ENCODE data around the gene ANXA3.

Gene ANXA3

DNA sequence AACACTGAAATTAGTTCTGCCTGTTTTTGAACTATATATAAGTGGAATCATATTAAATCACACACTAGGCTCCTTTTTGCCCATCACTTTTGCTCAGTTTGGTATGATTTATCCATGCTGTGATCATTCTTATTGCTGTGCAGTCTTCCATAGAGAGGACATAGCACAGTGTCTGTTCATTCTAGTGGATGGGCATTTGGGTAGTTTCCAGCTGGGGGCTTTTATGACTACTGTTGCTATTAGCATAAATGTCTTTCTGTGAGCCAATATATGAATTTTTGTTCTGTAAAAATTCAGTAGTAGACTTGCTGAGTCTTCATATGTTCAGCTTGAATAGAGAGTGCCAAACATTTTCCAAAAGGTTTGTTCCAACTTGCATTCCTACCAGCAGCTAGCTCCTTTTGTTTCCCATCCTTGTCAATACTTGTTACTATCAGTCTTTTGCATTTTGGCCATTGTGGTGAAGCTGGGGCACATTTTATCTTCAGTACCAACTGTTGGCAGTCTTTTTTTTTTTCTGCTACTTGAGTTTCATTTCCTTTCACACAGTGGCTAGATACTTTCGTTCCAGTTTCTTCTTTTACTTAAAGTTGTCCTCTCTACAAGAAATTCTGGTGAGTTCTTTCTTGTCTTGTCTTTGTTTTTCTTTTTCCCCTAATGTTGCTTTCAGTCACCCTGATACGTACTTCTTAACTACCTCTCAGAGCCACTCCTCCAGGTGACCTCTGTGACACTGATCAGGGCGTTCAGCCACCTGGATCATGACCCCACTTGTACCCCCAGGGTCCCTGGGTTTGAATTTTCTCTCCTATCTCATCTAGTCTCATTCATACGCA, 87.0 kb downstream of the ANXA3 start:
- H3K27me3 ChIP-seq (ENCODE audit: control insufficient read depth, insufficient read depth, low read length) = no peaks in the 10 kb centered on the region
- no peak overlapping the region for H3K4me3 ChIP-seq (ENCODE audit: low read length)
- no peaks in the 10 kb centered on the region for H3K36me3 ChIP-seq (ENCODE audit: control insufficient read depth, low read depth, low read length)
- no peak overlapping the region for H3K9ac ChIP-seq (ENCODE audit: low read length)
- no peaks in the 10 kb centered on the region for H3K9me3 ChIP-seq (ENCODE audit: control insufficient read depth, low read depth, low read length)
- H3K4me1 ChIP-seq (ENCODE audit: control insufficient read depth, low read depth, low read length) = no peaks in the 10 kb centered on the region
- H3K27ac ChIP-seq (ENCODE audit: low read length) = no peak overlapping the region

- no peak overlapping the region for H3K9ac ChIP-seq (ENCODE audit: low read length)
- no peaks in the 10 kb centered on the region for H3K36me3 ChIP-seq (ENCODE audit: control insufficient read depth, low read depth, low read length)
These were observed 89.1 kb downstream of the ANXA3 start for GRCh38 chr4:78640714-78641113.

DNA sequence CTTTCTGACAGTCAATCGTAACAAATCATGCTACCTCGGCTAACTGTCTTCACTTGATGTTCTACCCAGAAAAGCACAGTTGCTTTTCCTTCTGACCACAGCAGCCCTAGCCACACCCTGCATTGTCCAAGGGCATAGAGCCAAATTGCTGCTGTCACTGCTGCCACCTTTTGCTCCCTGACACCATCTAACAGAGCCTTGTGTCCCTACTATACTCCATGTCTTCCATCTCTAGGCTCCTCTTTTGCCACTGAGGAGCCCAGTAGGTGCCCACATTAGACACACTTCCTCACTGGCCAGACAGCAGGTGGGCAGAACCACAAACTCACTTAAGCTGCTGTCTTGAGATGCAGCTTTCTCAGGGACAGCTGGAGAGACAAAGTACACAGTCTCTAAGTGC, 91.4 kb downstream of the ANXA3 start:
- H3K4me1 ChIP-seq (ENCODE audit: control insufficient read depth, low read depth, low read length) = no peaks in the 10 kb centered on the region

More at GRCh38 chr4:78640714-78641113, 89.1 kb downstream of the ANXA3 start:
- Histone ChIP-seq H3K9me3 (ENCODE audit: control insufficient read depth, low read depth, low read length) (no peaks in the 10 kb centered on the region), H3K4me3 (ENCODE audit: low read length) (no peak overlapping the region), H3K27me3 (ENCODE audit: control insufficient read depth, insufficient read depth, low read length) (no peaks in the 10 kb centered on the region), H3K27ac (ENCODE audit: low read length) (no peak overlapping the region), H3K4me1 (ENCODE audit: control insufficient read depth, low read depth, low read length) (no peaks in the 10 kb centered on the region)

DNA sequence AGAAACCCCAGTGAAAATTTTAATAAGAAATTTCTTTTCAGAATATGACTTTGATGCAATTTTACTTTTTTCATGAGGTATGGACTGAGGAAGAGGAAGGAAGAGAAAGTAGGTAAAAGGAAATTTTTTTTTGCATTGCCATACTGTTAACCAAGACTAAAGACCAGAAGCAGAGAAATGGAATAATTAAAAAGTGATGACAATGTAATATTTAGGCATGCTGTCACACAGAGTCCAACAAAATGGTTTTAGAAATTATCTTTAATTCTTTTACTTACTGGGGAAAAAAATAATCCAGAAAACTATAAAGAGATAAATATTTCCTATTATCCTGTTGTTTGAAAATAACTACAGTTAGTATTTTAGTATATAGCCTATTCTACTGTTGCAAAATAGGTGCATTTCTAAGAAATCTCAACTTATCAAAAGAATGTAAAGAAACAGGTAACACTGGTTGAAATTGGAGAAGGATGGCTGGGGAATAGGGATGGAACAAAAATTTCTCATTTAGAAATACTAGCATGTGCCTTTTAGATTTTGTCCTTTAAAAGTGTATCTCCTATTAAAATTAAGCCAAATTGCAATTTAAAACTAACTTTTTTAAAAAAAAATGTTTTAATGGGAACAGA, 92.6 kb downstream of the ANXA3 start:
- Histone ChIP-seq H3K27me3 (ENCODE audit: control insufficient read depth, insufficient read depth, low read length) (no peaks in the 10 kb centered on the region), H3K27ac (ENCODE audit: low read length) (no peak overlapping the region), H3K9me3 (ENCODE audit: control insufficient read depth, low read depth, low read length) (no peaks in the 10 kb centered on the region), H3K36me3 (ENCODE audit: control insufficient read depth, low read depth, low read length) (no peaks in the 10 kb centered on the region), H3K4me3 (ENCODE audit: low read length) (no peak overlapping the region), H3K4me1 (ENCODE audit: control insufficient read depth, low read depth, low read length) (no peaks in the 10 kb centered on the region), H3K9ac (ENCODE audit: low read length) (no peak overlapping the region)

More for the DNA sequence above, 91.4 kb downstream of the ANXA3 start:
- H3K27ac ChIP-seq (ENCODE audit: low read length) = no peak overlapping the region
- H3K27me3 ChIP-seq (ENCODE audit: control insufficient read depth, insufficient read depth, low read length) = no peaks in the 10 kb centered on the region
- H3K36me3 ChIP-seq (ENCODE audit: control insufficient read depth, low read depth, low read length) = no peaks in the 10 kb centered on the region
- H3K9me3 ChIP-seq (ENCODE audit: control insufficient read depth, low read depth, low read length) = no peaks in the 10 kb centered on the region
- no peak overlapping the region for H3K4me3 ChIP-seq (ENCODE audit: low read length)
- H3K9ac ChIP-seq (ENCODE audit: low read length) = no peak overlapping the region

GRCh38 chr4:78644744-78645330, 93.3 kb downstream of the ANXA3 start:
- H3K9ac ChIP-seq (ENCODE audit: low read length) = no peak overlapping the region

DNA sequence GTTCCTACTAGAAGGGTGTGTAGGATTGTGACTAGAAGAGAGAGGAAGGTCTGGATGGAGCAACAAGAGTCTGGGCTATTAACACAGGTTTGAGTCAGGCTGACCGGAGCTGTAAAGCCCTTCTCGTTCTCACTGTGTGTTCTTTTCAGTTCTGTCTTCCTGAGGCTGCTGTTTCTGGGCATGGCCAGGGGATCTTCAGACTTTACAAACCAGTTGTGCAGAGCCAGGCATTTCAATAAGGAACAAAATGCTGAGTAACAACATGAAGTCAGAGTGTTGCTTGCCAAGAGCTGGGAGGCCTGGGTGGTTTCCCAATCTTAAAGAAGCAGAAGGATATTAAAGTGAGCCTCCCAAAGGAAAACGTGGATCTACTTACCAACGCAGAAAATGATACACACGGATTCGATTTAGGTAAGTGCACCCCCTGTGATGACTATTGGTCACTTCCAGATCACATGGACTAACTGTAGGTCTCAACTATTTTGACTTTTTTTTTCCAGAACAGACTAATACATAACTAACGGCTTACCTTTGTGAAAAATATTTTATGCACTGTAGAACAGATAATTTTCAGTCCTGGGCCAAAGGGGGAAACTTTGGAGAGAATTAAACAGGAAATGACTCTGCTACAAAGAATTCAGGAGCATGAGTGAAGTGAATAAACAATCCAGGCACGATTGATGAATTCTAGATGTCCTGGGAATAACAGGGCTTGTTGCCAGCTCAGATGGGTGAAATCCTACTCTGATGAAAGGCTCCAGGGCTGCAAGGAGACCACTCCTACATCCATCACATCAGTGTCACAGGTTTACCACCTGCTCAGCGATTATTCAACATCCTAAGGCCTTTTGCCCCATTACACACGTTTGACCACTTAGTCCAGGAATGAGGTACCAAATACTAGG, 94.5 kb downstream of the ANXA3 start:
- Histone ChIP-seq H3K9ac (ENCODE audit: low read length) (no peak overlapping the region), H3K4me1 (ENCODE audit: control insufficient read depth, low read depth, low read length) (no peaks in the 10 kb centered on the region), H3K4me3 (ENCODE audit: low read length) (no peak overlapping the region), H3K27ac (ENCODE audit: low read length) (no peak overlapping the region), H3K27me3 (ENCODE audit: control insufficient read depth, insufficient read depth, low read length) (no peaks in the 10 kb centered on the region), H3K9me3 (ENCODE audit: control insufficient read depth, low read depth, low read length) (no peaks in the 10 kb centered on the region), H3K36me3 (ENCODE audit: control insufficient read depth, low read depth, low read length) (no peaks in the 10 kb centered on the region)

More at GRCh38 chr4:78644744-78645330, 93.3 kb downstream of the ANXA3 start:
- H3K27ac ChIP-seq (ENCODE audit: low read length) = no peak overlapping the region
- no peaks in the 10 kb centered on the region for H3K36me3 ChIP-seq (ENCODE audit: control insufficient read depth, low read depth, low read length)
- no peak overlapping the region for H3K4me3 ChIP-seq (ENCODE audit: low read length)
- H3K27me3 ChIP-seq (ENCODE audit: control insufficient read depth, insufficient read depth, low read length) = no peaks in the 10 kb centered on the region
- H3K4me1 ChIP-seq (ENCODE audit: control insufficient read depth, low read depth, low read length) = no peaks in the 10 kb centered on the region
- H3K9me3 ChIP-seq (ENCODE audit: control insufficient read depth, low read depth, low read length) = no peaks in the 10 kb centered on the region

DNA sequence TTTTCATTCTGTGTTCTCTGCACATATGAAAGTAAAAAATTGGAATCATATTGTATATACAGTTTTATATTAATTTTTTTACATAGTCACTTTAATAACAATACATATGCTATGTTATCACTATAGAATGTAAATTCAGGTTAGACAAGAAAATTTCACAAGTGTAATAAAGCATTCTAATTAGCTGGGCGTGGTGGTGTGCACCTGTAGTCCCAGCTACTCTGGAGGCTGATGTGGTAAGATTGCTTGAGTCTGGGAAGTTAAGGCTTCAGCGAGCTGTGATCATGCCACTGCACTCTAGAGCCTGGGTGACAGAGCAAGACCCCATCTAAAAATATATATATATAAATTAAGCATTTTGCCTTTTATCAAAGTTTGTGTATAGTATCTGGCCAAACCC, 95.7 kb downstream of the ANXA3 start:
- no peaks in the 10 kb centered on the region for H3K27me3 ChIP-seq (ENCODE audit: control insufficient read depth, insufficient read depth, low read length)
- no peak overlapping the region for H3K9ac ChIP-seq (ENCODE audit: low read length)
- H3K27ac ChIP-seq (ENCODE audit: low read length) = no peak overlapping the region
- no peaks in the 10 kb centered on the region for H3K36me3 ChIP-seq (ENCODE audit: control insufficient read depth, low read depth, low read length)
- H3K4me3 ChIP-seq (ENCODE audit: low read length) = no peak overlapping the region
- no peaks in the 10 kb centered on the region for H3K9me3 ChIP-seq (ENCODE audit: control insufficient read depth, low read depth, low read length)
- H3K4me1 ChIP-seq (ENCODE audit: control insufficient read depth, low read depth, low read length) = no peaks in the 10 kb centered on the region

- no peak overlapping the region for H3K9ac ChIP-seq (ENCODE audit: low read length)
- H3K4me1 ChIP-seq (ENCODE audit: control insufficient read depth, low read depth, low read length) = no peaks in the 10 kb centered on the region
- H3K4me3 ChIP-seq (ENCODE audit: low read length) = no peak overlapping the region
These were observed 97.2 kb downstream of the ANXA3 start for GRCh38 chr4:78648640-78649363.

DNA sequence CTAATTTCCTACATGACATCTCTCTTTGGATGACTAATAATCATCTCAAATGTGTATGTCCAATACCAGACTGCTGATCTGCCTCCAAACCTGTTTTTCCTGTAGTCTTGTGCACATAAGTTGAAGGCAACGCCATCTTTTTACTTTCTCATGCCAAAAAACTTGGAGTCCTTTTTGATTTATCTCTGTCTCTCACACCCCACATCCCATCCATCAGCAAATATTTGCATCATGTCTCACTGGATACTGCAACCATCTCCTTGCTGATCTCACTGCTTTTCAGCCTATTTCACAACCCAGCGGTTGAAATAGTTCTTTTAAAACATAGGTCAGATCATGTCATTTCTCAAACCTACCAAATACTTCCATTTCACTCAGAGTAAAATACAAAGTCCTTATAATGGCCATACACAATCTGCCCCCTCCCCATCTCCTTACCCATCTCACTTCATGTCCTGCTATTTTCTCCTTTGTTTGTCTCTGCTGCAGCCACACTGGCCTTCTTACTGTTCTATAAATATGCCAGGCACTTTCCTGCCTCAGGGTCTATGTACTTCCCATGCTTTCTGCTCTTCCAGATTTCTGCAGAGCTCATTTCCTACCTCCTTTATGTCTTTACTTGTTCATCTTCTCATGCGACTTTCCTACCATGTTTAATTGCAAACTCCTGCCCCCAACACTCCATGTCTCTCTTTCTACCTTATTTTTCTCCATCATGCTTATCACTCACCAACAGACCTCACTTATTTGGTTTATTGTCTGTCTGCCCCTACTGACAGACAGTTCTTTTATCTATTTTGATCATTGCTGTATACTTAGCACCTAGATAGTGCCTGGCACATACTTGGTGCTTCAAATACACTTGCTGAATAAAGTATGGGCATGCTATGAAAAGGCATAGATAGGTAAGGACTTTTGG, 98.8 kb downstream of the ANXA3 start:
- H3K9ac ChIP-seq (ENCODE audit: low read length) = no peak overlapping the region
- H3K4me3 ChIP-seq (ENCODE audit: low read length) = no peak overlapping the region
- no peaks in the 10 kb centered on the region for H3K27me3 ChIP-seq (ENCODE audit: control insufficient read depth, insufficient read depth, low read length)
- H3K4me1 ChIP-seq (ENCODE audit: control insufficient read depth, low read depth, low read length) = no peaks in the 10 kb centered on the region
- H3K9me3 ChIP-seq (ENCODE audit: control insufficient read depth, low read depth, low read length) = no peaks in the 10 kb centered on the region
- H3K36me3 ChIP-seq (ENCODE audit: control insufficient read depth, low read depth, low read length) = no peaks in the 10 kb centered on the region
- H3K27ac ChIP-seq (ENCODE audit: low read length) = no peak overlapping the region

More at GRCh38 chr4:78648640-78649363, 97.2 kb downstream of the ANXA3 start:
- Histone ChIP-seq H3K27me3 (ENCODE audit: control insufficient read depth, insufficient read depth, low read length) (no peaks in the 10 kb centered on the region), H3K36me3 (ENCODE audit: control insufficient read depth, low read depth, low read length) (no peaks in the 10 kb centered on the region), H3K9me3 (ENCODE audit: control insufficient read depth, low read depth, low read length) (no peaks in the 10 kb centered on the region), H3K27ac (ENCODE audit: low read length) (no peak overlapping the region)

- Histone ChIP-seq H3K27ac (ENCODE audit: low read length) (no peak overlapping the region), H3K9ac (ENCODE audit: low read length) (no peak overlapping the region), H3K9me3 (ENCODE audit: control insufficient read depth, low read depth, low read length) (no peaks in the 10 kb centered on the region), H3K4me1 (ENCODE audit: control insufficient read depth, low read depth, low read length) (no peaks in the 10 kb centered on the region), H3K27me3 (ENCODE audit: control insufficient read depth, insufficient read depth, low read length) (no peaks in the 10 kb centered on the region), H3K4me3 (ENCODE audit: low read length) (no peak overlapping the region), H3K36me3 (ENCODE audit: control insufficient read depth, low read depth, low read length) (no peaks in the 10 kb centered on the region)
These were observed 99.8 kb downstream of the ANXA3 start for GRCh38 chr4:78651250-78651860.
